SK-N-SH treated with all-trans-retinoic acid at 6 μM for 48 hours (cell line): ENCODE results near the gene TAS2R1.

Source experiments
- CSDC2 ChIP-seq: fragments of 250-450 bp; sonication (Bioruptor Pico); IDR thresholded peaks from 2 replicates; pipeline ENCODE4 v1.5.0; 2020; ENCODE audit warnings: mild to moderate bottlenecking, moderate library complexity
- PPARA ChIP-seq: fragments of 250-450 bp; sonication (Bioruptor Pico); IDR thresholded peaks from 2 replicates; pipeline ENCODE4 v1.5.0; 2020; ENCODE audit warnings: mild to moderate bottlenecking, borderline replicate concordance
- RARB ChIP-seq: fragments of 250-450 bp; sonication (Bioruptor Pico); IDR thresholded peaks from 2 replicates; pipeline ENCODE4 v1.8.0; 2021; ENCODE audit warnings: mild to moderate bottlenecking, moderate library complexity
- ZFP30 ChIP-seq: fragments of 450-650 bp; formaldehyde crosslinking; IDR thresholded peaks from 2 replicates; pipeline ENCODE4 v1.5.0; 2022; ENCODE audit warnings: mild to moderate bottlenecking, moderate library complexity
- ZNF565 ChIP-seq: fragments of 450-650 bp; formaldehyde crosslinking; conservative IDR thresholded peaks from 2 replicates; pipeline ENCODE4 v1.5.0; 2020; ENCODE audit warnings: low read depth, mild to moderate bottlenecking, moderate library complexity
- TF ChIP-seq, protein P1 (sequence below): fragments of 250-450 bp; sonication (Bioruptor Pico); IDR thresholded peaks from 2 replicates; pipeline ENCODE4 v1.8.0; 2020; ENCODE audit warnings: mild to moderate bottlenecking, moderate library complexity, borderline replicate concordance
- TF ChIP-seq, protein P2 (sequence below): fragments of 250-450 bp; sonication (Bioruptor Pico); IDR thresholded peaks from 2 replicates; pipeline ENCODE4 v1.5.1; 2021; ENCODE audit warnings: mild to moderate bottlenecking, moderate library complexity

DNA sequence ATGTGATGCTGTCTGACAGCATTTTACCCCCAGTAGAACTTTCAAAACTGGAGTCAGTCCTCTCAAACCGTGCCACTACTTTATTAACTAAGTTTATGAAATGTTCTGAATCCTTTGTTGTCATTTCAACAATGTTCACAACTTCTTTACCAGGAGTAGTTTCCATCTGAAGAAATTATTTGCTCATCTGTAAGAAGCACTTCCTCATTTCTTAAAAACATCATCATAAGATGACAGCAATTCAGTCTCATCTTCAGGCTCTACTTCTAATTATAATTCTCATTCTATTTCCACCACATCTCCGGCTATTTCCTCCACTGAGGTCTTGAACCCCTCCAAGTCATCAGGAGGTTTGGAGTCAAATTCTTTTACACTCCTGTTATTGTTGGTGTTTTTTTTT is 2.3 kb upstream of the TAS2R1 start:
- TF ChIP-seq, protein P1, sequence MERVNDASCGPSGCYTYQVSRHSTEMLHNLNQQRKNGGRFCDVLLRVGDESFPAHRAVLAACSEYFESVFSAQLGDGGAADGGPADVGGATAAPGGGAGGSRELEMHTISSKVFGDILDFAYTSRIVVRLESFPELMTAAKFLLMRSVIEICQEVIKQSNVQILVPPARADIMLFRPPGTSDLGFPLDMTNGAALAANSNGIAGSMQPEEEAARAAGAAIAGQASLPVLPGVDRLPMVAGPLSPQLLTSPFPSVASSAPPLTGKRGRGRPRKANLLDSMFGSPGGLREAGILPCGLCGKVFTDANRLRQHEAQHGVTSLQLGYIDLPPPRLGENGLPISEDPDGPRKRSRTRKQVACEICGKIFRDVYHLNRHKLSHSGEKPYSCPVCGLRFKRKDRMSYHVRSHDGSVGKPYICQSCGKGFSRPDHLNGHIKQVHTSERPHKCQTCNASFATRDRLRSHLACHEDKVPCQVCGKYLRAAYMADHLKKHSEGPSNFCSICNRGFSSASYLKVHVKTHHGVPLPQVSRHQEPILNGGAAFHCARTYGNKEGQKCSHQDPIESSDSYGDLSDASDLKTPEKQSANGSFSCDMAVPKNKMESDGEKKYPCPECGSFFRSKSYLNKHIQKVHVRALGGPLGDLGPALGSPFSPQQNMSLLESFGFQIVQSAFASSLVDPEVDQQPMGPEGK = no peak
- TF ChIP-seq PPARA (CRISPR knock-in tag) (no peak), ZNF565 (no peak), RARB (CRISPR knock-in tag) (no peak), CSDC2 (no peak), ZFP30 (no peak)
- TF ChIP-seq, protein P2, sequence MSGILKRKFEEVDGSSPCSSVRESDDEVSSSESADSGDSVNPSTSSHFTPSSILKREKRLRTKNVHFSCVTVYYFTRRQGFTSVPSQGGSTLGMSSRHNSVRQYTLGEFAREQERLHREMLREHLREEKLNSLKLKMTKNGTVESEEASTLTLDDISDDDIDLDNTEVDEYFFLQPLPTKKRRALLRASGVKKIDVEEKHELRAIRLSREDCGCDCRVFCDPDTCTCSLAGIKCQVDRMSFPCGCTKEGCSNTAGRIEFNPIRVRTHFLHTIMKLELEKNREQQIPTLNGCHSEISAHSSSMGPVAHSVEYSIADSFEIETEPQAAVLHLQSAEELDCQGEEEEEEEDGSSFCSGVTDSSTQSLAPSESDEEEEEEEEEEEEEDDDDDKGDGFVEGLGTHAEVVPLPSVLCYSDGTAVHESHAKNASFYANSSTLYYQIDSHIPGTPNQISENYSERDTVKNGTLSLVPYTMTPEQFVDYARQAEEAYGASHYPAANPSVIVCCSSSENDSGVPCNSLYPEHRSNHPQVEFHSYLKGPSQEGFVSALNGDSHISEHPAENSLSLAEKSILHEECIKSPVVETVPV (CRISPR knock-in tag) = no peak
